Ectodermal cell (in vitro differentiated cells): ENCODE measurements around the gene COPS7A.

ENCODE experiments used
- H3K27ac ChIP-seq: 2 replicates; pipeline ENCODE4 v1.7.0; 2013; ENCODE audit warnings: mild to moderate bottlenecking, low read depth, low read length; ENCODE audit not compliant: insufficient read depth, poor library complexity, severe bottlenecking
- H3K27me3 ChIP-seq: 2 replicates; pipeline ENCODE4 v1.7.0; 2013; ENCODE audit warnings: mild to moderate bottlenecking, low read length; ENCODE audit not compliant: insufficient read depth, control insufficient read depth, poor library complexity, severe bottlenecking
- H3K36me3 ChIP-seq: one replicate; pipeline ENCODE4 v1.7.0; 2013; ENCODE audit warnings: low read length; ENCODE audit not compliant: control insufficient read depth, insufficient read depth
- H3K4me1 ChIP-seq: one replicate; pipeline ENCODE4 v1.7.0; 2013; ENCODE audit warnings: low read length; ENCODE audit not compliant: control insufficient read depth, insufficient read depth
- H3K4me3 ChIP-seq: 2 replicates; pipeline ENCODE4 v1.7.0; 2013; ENCODE audit warnings: low read depth, low read length, control low read depth; ENCODE audit not compliant: insufficient read depth
- H3K9me3 ChIP-seq: 2 replicates; pipeline ENCODE4 v1.7.0; 2013; ENCODE audit warnings: mild to moderate bottlenecking, low read length, moderate library complexity; ENCODE audit not compliant: control insufficient read depth
- WGBS, 2 experiments: methylation state at CpG; one replicate each; pipeline ENCODE4 v1.1.7; 2013; ENCODE audit warnings: missing lambda C conversion rate in 2 of 2; 5-methylcytosine and 5-hydroxymethylcytosine counted together

Gene COPS7A

GRCh38 chr12:6769666-6770065 is 45.8 kb downstream of the COPS7A start:
- Histone ChIP-seq H3K27ac (peak overlapping the region; percentile 44), H3K27me3 (peaks cover 21% of the 10 kb centered on the region), H3K36me3 (peaks cover 27% of the 10 kb centered on the region), H3K4me1 (peaks cover 38% of the 10 kb centered on the region), H3K4me3 (peak overlapping the region; percentile 92), H3K9me3 (no peaks in the 10 kb centered on the region)
- WGBS, 2 experiments: 80 to 91% methylated on average over 4 of the region's 4 CpGs

- H3K4me1 ChIP-seq: peaks cover 35% of the 10 kb centered on the region
- peak overlapping the region; percentile 92 for H3K4me3 ChIP-seq
- peak overlapping the region; percentile 44 for H3K27ac ChIP-seq
These were observed 46.2 kb downstream of the COPS7A start for GRCh38 chr12:6770094-6770493.

GRCh38 chr12:6770600-6770999 is 46.8 kb downstream of the COPS7A start:
- Histone ChIP-seq H3K36me3 (peaks cover 36% of the 10 kb centered on the region), H3K27me3 (peaks cover 21% of the 10 kb centered on the region), H3K4me3 (no peak overlapping the region), H3K27ac (no peak overlapping the region), H3K9me3 (no peaks in the 10 kb centered on the region), H3K4me1 (peaks cover 32% of the 10 kb centered on the region)
- WGBS, 2 experiments: 84 to 88% methylated on average over 8 to 10 of the region's 10 CpGs

More at GRCh38 chr12:6770094-6770493, 46.2 kb downstream of the COPS7A start:
- H3K36me3 ChIP-seq: peaks cover 31% of the 10 kb centered on the region
- H3K9me3 ChIP-seq: no peaks in the 10 kb centered on the region
- WGBS, 2 experiments: 94 to 96% methylated on average over 12 of the region's 12 CpGs
- H3K27me3 ChIP-seq: peaks cover 21% of the 10 kb centered on the region

GRCh38 chr12:6771091-6771495 is 47.2 kb downstream of the COPS7A start:
- WGBS, 2 experiments: 94 to 96% methylated on average over 4 of the region's 4 CpGs
- H3K36me3 ChIP-seq: peaks cover 37% of the 10 kb centered on the region
- peaks cover 21% of the 10 kb centered on the region for H3K27me3 ChIP-seq
- H3K4me1 ChIP-seq: peaks cover 32% of the 10 kb centered on the region
- H3K9me3 ChIP-seq: no peaks in the 10 kb centered on the region
- H3K27ac ChIP-seq: no peak overlapping the region
- no peak overlapping the region for H3K4me3 ChIP-seq

- no peak overlapping the region for H3K27ac ChIP-seq
These were observed 47.9 kb downstream of the COPS7A start for GRCh38 chr12:6771509-6772330.

GRCh38 chr12:6772331-6772695 is 48.5 kb downstream of the COPS7A start, which contains the start of gene LAG3:
TSS of gene LAG3 (plus strand) at chr12:6772520. CDS start at chr12:6772853, 333 bp downstream.
- no peaks in the 10 kb centered on the region for H3K9me3 ChIP-seq
- peaks cover 37% of the 10 kb centered on the region for H3K36me3 ChIP-seq
- WGBS, 2 experiments: 42 to 46% methylated on average over 15 of the region's 15 CpGs
- H3K27me3 ChIP-seq: peaks cover 22% of the 10 kb centered on the region
- H3K4me3 ChIP-seq: peak within 1 kb of the TSS; percentile 14
- H3K4me1 ChIP-seq: peaks cover 32% of the 10 kb centered on the region
- no peak within 1 kb of the TSS for H3K27ac ChIP-seq

More at GRCh38 chr12:6771509-6772330, 47.9 kb downstream of the COPS7A start:
- H3K9me3 ChIP-seq: no peaks in the 10 kb centered on the region
- 81 to 84% methylated on average over 12 of the region's 12 CpGs for WGBS, 2 experiments
- H3K36me3 ChIP-seq: peaks cover 37% of the 10 kb centered on the region
- H3K4me1 ChIP-seq: peaks cover 32% of the 10 kb centered on the region
- no peak overlapping the region for H3K4me3 ChIP-seq
- peaks cover 21% of the 10 kb centered on the region for H3K27me3 ChIP-seq

- Histone ChIP-seq H3K9me3 (no peaks in the 10 kb centered on the region), H3K27me3 (peaks cover 28% of the 10 kb centered on the region), H3K4me1 (peaks cover 37% of the 10 kb centered on the region), H3K36me3 (peaks cover 37% of the 10 kb centered on the region), H3K4me3 (peak overlapping the region; percentile 14), H3K27ac (no peak overlapping the region)
- WGBS, 2 experiments: 36 to 39% methylated on average over 21 of the region's 21 CpGs
These were observed 49.1 kb downstream of the COPS7A start for GRCh38 chr12:6772726-6773589.

GRCh38 chr12:6773590-6774351 is 49.9 kb downstream of the COPS7A start:
- 14 to 15% methylated on average over 60 of the region's 60 CpGs for WGBS, 2 experiments
- Histone ChIP-seq H3K27ac (no peak overlapping the region), H3K4me3 (peak overlapping the region; percentile 14), H3K27me3 (peaks cover 28% of the 10 kb centered on the region), H3K9me3 (no peaks in the 10 kb centered on the region), H3K36me3 (peaks cover 37% of the 10 kb centered on the region), H3K4me1 (peaks cover 43% of the 10 kb centered on the region)

GRCh38 chr12:6774499-6775062 is 50.7 kb downstream of the COPS7A start:
- WGBS, 2 experiments: 92% methylated on average over 15 of the region's 15 CpGs
- no peak overlapping the region for H3K27ac ChIP-seq
- H3K27me3 ChIP-seq: peaks cover 28% of the 10 kb centered on the region
- peaks cover 34% of the 10 kb centered on the region for H3K36me3 ChIP-seq
- no peak overlapping the region for H3K4me3 ChIP-seq
- no peaks in the 10 kb centered on the region for H3K9me3 ChIP-seq
- H3K4me1 ChIP-seq: peaks cover 43% of the 10 kb centered on the region
